Putamen (tissue), 1 donor: ENCODE data around the gene NXN.
"Not testable (repeated sequence)": the region's sequence is repeated elsewhere in the genome, so short reads cannot be mapped to it uniquely, and the experiment has no call there.

ENCODE experiments used
- DNase-seq: peaks from one replicate; pipeline ENCODE4 v3.0.0-alpha.2; 2016; ENCODE audit warnings: low spot score

NXN gene

DNA sequence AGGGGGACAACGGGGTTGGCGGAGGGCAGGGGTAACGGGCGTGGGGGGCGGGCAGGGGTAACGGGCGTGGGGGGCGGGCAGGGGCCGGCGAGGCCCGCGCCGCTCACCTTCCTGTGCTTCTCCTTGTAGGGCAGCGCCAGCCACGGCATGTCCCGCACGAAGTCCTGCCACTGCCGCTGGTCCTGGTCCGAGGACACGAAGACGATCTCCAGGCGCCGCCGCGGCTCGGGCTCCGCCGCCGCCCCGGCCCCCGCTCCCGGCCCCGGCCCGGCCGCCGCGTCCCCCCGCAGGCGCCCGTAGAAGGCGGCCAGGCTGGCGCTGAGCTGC is 401 bp downstream of the NXN start:
- no peak for DNase-seq

DNA sequence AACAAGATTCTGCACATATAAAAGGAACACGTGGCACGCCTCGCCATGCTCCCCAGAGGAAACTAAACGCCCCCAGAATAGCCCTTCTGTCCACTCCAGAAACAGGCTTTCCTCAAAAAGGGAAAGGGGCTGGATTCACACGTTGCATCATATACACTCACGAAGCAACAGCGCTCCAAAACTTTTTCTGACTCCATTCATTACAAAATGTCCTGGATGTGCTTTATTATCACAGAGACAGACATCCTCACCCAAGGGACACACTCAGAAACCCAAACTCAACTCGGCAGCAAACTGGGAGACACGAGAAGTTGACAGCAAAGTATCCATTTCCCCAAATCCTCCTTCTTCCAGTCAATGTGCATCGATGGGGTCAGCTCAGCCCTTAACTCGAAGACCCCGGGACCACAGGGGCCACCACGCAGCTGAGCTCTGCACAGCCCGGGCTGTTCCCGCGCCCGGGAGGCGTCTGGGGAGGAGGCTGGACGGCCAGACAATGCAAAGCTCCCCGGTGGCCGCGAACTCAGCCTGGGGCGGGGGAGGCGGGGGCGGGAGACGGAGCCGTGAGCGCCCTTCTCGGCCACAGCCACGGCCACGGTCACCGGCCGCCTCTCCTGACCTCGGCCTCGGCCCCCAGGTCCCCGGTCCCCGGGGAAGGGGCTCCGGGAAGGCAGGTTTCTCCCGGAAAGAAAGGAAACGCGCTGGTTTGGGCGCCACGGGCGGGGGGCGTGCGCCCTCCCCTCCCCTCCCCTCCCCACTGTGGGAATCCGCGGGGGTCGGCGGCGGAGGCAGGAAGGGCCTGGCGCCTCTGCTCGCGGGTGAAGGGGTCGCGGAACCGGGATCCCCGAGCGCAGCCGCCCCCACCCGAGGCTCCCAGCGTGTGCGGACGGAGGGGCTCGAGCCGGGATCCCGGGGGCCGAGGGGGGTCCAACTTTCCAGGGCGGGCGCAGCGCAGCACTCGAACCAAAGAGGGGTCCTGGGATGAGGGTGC is 1.2 kb downstream of the NXN start:
- no peak for DNase-seq

DNA sequence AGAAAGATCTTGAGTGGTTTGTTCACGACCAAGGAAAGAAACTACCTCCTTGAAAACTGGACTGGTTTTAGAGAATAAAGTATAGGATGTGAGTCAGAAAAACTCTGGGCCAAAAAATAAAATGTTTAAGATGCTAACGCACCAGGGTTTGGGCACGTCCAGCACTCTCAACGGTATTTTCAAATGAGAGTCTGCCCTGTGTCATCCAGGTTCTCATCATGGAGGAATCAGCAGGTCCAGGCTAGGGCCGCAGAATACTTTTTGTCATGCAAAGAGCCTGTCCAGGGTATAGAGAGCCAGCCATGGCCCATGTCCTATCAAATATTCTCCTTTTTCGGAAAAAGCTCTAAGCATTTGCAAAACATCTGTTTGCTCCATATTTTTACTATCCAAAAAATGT is 2.4 kb downstream of the NXN start:
- DNase-seq, result no peak

DNA sequence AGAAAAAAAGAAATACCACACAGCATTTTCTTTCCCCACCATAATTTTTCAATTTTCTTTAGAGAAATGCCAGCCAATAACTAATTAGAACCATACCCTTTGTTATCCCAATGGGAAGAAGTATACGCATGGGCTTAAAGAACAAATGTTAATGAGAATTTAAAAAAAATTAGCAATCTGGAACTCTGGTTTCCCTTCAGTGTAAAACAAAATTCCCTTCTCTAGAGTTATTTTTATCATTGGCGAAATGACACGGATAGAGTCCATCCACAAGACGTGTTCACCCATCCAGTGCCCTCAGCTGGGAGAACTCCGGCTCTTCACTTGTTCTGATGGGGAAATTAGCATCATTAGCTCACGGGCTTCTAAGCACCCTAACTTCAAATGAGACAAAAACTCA is 3.3 kb downstream of the NXN start:
- no peak for DNase-seq

DNA sequence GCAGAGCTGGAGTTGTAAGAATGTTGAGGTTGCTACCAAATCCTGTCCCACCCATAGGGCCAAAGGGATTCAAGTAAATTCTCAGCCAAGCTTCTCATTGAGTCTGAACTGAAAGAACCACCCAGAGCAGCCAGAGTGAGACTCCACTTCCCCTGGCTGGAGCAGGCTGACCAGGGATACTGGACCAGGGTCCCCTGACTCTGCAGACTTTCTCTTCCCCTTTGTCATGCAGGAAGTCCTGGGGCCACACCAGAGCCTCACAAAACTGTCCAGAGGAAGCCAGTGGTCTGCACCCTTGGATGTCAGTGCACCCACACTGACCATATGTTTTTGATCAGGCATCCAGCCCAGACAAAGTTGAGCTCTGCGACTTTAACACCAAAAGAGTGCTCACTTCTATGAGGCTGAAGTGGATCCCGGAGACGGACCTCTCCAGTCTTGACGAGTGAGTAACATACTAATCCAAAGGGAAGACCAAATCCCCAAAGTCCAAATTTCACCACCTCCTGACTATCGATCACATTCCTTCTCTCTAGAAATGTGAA is 4.1 kb downstream of the NXN start:
- DNase-seq, result no peak

DNA sequence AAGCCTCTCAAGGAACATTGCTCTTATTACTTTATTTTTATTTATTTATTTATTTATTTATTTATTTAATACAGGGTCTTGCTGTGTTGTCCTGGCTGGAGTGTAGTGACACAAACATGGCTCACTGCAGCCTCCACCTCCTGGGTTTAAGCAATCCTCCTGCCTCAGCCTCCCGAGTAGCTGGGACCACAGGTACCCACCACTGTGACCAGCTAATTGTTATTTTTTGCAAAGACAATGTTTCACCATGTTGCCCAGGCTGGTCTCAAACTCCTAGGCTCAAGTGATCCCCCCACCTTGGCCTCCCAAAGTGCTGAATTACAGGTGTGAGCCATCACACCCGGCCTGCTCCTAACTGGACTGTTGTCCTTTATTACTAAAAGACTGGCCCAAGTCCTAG is 4.8 kb downstream of the NXN start:
- not testable (repeated sequence) for DNase-seq

DNA sequence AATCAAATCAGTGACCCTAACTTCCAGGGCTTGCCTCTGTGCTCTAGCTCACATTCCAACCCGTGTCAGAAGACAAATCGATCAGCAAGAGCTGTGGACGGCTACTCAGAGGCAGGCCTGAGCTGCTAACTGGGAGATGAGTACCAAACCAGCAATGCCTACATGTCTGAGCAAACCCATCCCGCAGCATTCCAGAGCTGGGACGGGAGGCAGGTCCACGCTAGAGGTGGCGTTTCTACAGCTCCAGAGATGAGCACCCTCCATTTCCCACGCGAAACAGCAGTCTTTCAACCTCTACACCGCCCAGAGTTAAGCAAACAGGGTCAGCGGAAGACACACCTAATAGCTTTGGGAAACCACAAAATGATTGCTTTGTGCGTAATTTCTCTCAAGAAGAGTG is 6.5 kb downstream of the NXN start:
- DNase-seq, result no peak

DNA sequence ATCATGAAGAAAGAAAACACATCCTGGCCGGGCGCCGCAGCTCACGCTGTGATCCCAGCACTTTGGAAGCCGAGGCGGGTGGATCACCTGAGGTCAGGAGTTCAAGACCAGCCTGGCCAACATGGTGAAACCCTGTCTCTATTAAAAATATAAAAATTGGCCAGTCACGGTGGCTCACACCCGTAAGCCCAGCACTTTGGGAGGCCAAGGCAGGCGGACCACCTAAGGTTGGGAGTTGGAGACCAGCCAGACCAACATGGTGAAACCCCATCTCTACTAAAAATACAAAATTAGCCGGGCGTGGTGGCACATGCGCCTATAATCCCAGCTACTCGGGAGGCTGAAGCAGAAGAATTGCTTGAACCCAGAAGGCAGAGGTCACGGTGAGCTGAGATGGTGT is 7.7 kb downstream of the NXN start:
- DNase-seq, result not testable (repeated sequence)

DNA sequence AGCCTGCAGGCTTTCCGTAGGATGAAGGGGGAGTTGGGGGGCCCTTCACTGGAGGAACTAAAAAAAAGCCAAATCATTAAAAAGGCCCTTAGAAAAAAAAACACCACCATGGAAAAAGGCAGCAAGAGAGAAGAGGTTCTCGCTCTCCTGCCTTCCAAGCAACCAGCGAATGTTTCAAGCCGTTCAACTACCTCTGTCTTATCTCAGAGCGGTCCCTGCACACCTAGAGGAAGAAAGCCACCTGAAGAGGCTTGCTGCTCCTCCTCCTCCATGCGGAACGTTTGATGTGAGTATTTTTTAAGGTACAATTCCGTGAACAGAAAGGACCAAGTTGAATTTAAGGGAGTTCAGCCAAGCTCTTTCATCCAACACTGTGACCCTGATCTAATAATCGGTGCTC is 9.2 kb downstream of the NXN start:
- no peak for DNase-seq

DNA sequence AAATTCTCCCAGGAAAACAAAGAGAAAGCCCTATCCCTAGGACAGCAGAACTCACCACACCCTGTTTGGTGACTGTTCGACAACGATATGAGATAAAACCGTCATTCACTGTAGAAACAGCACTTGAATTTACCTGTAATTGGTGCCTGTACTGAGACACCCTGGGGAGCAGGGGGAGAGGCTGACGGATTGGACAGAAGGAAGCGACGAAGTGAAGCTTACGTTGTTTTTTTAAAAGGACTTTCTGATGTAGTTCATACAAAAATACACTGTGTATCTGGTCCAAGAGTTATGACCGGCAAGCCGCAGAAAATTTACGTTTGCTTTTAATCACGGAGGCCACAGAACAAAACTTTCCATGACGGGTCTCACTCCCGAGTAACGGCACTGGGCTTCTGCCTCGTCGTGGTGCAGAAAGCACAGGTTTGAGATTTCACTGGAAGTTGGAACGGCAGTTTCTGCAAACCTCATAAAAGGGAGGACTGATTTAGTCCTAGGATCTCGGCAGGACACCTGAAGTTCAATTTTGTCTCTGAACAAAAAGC is 9.7 kb downstream of the NXN start:
- no peak for DNase-seq

DNA sequence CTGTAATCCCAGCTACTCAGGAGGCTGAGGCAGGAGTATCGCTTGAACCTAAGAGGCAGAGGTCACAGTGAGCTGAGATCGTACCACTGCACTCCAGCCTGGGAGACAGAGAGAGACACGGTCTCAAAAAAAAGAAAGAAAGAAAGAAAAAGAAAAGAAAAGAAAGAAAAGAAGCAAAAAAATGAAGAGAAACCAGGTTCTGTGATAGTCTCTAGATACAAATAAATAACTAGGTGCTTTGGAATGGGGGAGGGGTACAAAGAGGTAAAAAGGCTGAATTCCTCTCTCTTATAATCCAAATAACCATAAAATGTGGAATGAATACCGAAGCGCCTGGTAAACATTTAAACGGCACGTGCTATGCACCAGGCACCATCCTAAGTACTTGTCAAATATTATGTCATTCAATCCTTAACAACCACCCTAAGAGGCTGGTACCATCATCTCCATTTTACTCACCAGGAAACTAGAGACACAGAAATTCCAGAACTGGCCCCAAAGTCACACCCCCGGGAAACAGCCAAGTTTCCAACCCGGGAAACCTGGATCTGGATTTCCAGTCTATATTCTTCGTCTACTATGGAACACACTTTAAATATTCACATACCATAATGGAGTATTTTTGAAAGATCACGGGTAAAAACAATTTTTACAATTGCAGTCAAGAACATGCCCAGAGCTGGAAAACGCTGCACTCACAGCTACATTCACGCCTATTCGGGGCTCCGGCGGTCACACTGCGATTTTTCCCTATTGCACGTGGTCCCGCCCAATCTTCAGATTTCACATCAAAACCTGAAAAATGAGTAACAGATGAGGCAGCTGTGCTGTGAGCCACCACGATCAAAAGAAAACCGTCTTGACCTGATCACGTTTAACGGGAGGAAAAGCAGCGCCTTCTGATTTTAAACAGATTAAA is 10.5 kb downstream of the NXN start:
- no peak for DNase-seq

DNA sequence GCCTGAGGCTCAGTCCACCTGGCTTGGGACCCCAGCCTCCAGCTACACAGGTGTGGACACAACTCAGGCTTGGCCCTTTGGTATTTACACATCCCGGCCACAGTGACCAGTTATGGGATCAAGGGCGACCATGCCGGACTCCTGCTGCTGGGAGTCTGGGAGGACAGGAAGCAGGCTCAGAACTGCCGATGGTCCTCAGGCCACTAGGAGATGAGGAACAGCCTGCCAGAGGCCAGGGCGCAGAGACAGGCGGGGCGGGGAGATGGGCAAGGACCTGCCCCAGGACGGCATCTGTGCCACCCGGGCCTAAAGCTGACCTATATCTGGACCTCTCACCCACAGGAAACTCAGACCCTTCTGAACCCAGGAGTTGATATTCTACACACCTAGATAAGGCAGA is 12.5 kb downstream of the NXN start:
- DNase-seq, result no peak

DNA sequence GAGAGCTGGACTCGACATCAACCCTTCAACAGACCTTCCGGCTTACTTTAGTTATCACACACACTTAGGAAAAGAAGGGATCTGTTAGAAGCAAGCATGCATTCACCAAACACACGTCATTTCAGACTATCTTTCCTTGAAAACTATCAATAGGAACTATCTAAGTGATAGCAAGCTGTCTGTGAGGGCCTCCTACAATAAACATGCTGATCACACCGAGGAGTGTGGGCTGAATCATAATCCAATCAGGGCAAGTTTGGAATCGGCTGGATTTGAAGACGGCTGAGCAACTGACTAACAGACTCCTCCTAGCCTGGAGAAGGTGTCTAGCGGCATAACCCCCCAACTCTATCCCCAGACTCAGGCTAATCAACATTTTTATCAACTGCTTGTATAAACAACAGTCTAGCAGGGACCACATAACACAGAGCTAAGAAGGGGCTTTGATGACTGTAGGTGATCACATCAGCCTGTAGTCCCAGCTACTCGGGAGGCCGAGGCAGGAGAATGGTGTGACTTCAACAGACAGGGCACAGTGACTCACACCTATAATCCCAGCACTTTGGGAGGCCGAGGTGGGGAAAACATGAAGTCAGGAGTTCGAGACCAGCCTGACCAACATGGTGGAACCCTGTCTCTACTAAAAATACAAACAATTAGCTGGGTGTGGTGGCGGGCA is 14.1 kb downstream of the NXN start:
- no peak for DNase-seq

DNA sequence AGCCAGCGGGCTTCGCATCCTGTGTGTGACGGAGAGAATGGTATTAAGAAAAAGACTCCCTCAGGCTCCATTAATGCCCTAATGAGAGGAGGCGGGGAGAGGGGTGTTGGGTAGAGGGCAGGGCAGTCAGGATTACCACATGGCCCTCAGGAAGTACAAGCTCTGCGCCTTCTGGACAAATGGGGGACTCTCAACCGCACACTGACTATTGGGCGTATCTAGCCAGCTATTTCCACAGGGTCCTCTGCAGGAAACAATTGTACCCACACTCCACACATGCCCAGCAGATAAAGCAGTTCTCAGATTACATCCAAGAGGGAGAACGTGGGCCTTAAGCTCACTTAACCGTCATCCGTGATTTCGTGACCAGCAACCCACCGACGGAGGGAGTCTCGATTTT is 14.7 kb downstream of the NXN start:
- DNase-seq, result no peak

DNA sequence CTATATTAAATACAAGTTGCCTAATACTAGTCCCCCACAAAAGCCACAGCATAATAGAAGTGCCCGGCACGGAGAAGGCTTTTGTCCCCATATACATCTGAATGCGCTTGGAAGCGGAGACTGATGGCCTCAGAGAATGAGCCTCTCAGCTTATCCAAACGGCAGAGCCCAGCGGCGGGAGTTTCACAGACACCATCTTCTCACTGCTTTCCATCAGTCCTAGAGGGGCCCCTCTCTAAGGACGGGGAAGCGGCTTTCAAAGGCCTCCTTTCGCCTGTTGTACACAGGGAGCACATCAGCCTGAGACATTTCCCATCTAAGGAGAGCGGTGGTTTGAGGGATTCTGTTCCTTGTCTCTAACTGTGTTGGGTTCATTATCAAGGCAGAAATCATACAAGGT is 16.9 kb downstream of the NXN start:
- DNase-seq, result no peak

DNA sequence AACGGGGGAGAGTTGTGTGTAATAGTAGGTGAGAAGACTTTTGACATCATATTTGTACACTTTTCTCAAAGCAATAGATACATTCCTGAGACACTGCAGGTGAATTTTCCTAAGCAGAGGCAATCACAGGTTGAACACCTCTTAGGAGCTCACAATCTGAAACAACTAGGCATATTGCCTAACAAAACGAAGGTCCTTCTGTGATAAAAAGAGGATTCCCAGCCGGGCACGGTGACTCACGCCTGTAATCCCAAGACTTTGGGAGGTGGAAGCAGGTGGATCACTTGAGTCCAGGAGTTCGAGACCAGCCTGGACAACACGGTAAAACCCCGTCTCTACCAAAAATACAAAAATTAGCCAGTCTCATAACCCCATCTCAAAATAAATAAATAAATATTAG is 17.4 kb downstream of the NXN start:
- no peak for DNase-seq

DNA sequence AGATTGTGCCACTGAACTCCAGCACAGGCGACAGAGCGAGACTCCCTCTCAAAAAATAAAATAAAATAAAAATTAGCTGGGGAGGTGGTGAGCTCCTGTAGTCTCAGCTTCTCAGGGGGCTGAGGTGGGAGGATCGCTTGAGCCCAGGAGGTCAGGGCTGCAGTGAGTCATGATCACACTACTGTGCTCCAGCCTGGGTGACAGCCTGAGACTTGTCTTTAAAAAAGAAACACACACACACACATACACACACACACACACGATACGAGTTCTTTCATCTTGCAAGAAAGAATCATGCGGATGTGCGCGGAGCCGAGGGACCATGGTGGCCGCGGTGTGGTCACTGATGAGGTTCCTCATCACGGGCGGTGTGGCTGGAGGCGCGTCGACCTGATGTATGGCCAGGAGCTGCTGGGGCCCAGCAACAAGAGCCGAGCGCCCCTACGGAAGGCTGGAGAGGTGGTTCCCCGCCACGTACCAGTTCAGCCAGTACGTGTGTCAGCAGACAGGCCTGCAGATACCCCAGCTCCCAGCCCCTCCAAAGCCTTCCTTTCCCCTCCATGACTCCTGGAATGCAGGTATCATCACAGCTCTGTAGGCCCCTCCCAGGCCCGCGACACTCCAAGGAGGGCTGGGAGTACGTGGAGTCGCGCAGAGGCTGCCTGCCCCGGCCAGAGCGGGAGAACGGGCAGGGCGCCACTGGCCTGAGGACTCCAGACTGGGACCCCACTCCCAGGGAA is 20.7 kb downstream of the NXN start:
- no peak for DNase-seq

DNA sequence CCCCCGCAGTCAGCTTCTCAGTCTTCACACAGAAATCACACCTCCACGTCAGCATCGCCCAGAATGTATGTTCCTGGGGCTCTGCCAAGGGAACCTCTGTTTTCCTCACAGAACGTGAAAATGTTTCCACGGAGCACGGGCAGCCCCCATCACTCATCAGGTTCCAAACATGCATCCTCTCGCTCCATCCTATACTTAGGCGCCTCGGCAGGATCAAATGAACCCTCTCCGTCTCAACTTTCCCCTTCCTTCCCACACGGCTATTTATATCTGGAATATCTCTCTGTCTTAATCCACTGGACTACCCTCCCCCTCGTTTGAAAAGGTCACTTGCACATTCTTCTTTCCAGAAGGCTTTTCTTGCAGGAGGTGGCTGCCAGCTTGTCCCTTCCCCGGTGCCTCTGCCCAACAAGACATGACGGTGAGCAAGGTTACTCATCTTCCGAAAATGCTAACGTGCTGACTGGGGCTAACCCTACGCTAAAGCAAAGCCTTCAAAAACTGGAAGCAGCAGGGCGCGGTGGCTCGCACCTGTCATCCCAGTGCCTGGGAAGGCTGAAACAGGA is 21.6 kb downstream of the NXN start:
- DNase-seq, result no peak

DNA sequence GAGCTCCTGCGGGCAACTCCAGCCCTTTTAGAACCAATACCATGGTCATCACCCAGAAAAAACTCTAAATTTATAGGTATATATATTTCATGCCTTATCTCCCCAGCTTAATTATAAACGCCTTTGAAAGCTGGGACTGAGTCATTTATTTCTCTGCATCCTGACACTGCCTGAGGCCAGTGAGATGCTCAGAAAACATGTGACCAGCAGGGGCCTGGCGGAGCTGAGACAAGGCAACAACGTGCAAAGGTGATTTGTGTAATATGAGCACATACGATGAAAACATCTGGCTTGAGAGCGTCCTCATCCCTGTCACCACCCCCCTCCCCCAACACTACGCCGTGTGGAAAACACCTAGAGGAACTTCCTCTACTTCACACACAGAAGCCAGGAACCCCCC is 22.7 kb downstream of the NXN start:
- no peak for DNase-seq

DNA sequence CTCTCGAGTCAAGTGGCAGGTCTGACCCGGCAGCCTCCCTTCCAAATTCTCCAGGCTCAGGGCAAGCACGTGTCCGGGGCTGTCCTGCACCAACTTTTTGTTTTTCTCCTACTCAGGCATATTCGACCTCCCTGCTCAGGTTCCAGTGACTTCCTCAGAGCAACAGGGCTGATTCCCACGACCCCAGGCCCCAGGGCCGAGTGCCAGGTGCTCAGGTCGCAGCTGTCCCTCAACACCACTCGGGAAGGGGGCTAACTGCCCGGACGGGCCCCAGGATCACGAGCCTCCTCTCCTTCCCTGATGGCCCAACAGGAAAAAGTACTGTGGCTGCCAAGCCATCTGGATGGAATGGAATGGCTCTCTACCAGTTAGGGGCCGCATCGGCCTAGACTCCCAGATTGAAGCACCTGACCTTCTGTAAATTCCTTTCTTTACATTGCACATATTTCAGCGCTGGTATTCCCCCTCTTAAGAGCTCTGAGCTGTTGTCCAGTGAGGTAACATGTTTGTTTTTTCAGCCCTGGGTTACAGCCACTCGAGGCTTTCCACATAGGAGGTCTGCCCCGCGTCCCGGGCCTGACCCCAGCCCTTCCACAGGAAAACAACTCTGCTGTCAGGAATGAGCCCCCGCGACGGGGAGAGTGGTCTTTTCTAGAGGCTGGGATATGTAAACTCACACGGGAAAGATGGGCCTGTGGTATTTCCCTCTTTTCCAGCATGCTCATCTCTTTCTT is 25.0 kb downstream of the NXN start:
- DNase-seq, result no peak
